ENCODE results near the gene SLC6A8.

Gene SLC6A8

GRCh38 chrX:153670748-153671588, 16.8 kb upstream of the SLC6A8 start (continued):
- TF ChIP-seq ZNF785 (tag by site-specific recombination; IDR thresholded peaks at IDR 0.05), result no peak
- TF ChIP-seq ZNF138 (tag by site-specific recombination; IDR thresholded peaks at IDR 0.05; ENCODE audit: borderline replicate concordance), result no peak
- TF ChIP-seq ZNF610 (tag by site-specific recombination; IDR thresholded peaks at IDR 0.05; ENCODE audit: borderline replicate concordance), result no peak

- no peaks in the 10 kb centered on the region for H3K36me3 ChIP-seq (ENCODE audit: control insufficient read depth in 2 of 2, insufficient read depth in 1 of 2, low read length in 2 of 2)
- no peak overlapping the region for H3K4me3 ChIP-seq (ENCODE audit: low read depth, low read length)
- CTCF ChIA-PET, result interaction anchor here (0.6 to 5.2 kb wide), 4 partner anchors 24 to 624 kb away, joined by 4 to 52 read pairs (median 8); no protein-coding TSS in a partner anchor
- H3K4me1 ChIP-seq (ENCODE audit: control insufficient read depth, insufficient read depth, low read length), result no peaks in the 10 kb centered on the region
- H3K9me3 ChIP-seq (ENCODE audit: control insufficient read depth, insufficient read depth, low read depth, low read length), result no peaks in the 10 kb centered on the region
- TF ChIP-seq ZNF830 (tag by site-specific recombination; IDR thresholded peaks at IDR 0.05; ENCODE audit: low read depth) (no peak), ZNF174 (tag by site-specific recombination; IDR thresholded peaks at IDR 0.05) (no peak), ZNF747 (tag by site-specific recombination; IDR thresholded peaks at IDR 0.05) (no peak), PATZ1 (tag by site-specific recombination; IDR thresholded peaks at IDR 0.05) (no peak), ZNF10 (tag by site-specific recombination; IDR thresholded peaks at IDR 0.05) (peak; percentile 54; the same call in 1 of the 2 replicates), ZNF175 (tag by site-specific recombination; IDR thresholded peaks at IDR 0.05) (no peak), ZNF629 (tag by site-specific recombination; IDR thresholded peaks at IDR 0.05) (no peak)
- TF ChIP-seq, protein P1, sequence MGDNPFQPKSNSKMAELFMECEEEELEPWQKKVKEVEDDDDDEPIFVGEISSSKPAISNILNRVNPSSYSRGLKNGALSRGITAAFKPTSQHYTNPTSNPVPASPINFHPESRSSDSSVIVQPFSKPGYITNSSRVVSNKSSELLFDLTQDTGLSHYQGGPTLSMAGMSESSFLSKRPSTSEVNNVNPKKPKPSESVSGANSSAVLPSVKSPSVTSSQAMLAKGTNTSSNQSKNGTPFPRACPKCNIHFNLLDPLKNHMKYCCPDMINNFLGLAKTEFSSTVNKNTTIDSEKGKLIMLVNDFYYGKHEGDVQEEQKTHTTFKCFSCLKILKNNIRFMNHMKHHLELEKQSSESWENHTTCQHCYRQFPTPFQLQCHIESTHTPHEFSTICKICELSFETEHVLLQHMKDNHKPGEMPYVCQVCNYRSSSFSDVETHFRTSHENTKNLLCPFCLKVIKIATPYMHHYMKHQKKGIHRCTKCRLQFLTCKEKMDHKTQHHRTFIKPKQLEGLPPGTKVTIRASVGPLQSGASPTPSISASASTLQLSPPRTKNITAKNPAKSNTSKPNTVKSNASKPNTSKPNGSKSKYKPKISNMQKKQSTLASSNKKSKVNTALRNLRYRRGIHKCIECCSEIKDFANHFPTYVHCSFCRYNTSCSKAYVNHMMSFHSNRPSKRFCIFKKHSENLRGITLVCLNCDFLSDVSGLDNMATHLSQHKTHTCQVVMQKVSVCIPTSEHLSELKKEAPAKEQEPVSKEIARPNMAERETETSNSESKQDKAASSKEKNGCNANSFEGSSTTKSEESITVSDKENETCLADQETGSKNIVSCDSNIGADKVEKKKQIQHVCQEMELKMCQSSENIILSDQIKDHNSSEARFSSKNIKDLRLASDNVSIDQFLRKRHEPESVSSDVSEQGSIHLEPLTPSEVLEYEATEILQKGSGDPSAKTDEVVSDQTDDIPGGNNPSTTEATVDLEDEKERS (tag by site-specific recombination; IDR thresholded peaks at IDR 0.05), result no peak
- POLR2A ChIA-PET, result no interaction called here
- no peak overlapping the region for H3K27ac ChIP-seq (ENCODE audit: extremely low read depth, low read depth, low read length)
Measured at GRCh38 chrX:153671589-153672530, 15.9 kb upstream of the SLC6A8 start.

- CTCF ChIA-PET, result interaction anchor here (0.8 kb wide), 1 partner anchor 623 kb away, joined by 6 read pairs; no protein-coding TSS in a partner anchor
- Histone ChIP-seq H3K36me3 (ENCODE audit: control insufficient read depth in 2 of 2, insufficient read depth in 1 of 2, low read length in 2 of 2) (no peaks in the 10 kb centered on the region), H3K27ac (ENCODE audit: extremely low read depth, low read depth, low read length) (no peak overlapping the region), H3K9me3 (ENCODE audit: control insufficient read depth, insufficient read depth, low read depth, low read length) (no peaks in the 10 kb centered on the region), H3K4me3 (ENCODE audit: low read depth, low read length) (no peak overlapping the region), H3K4me1 (ENCODE audit: control insufficient read depth, insufficient read depth, low read length) (no peaks in the 10 kb centered on the region)
- POLR2A ChIA-PET, result no interaction called here
- TF ChIP-seq ZNF473 (tag by site-specific recombination; IDR thresholded peaks at IDR 0.05), result no peak
- TF ChIP-seq, protein P2, sequence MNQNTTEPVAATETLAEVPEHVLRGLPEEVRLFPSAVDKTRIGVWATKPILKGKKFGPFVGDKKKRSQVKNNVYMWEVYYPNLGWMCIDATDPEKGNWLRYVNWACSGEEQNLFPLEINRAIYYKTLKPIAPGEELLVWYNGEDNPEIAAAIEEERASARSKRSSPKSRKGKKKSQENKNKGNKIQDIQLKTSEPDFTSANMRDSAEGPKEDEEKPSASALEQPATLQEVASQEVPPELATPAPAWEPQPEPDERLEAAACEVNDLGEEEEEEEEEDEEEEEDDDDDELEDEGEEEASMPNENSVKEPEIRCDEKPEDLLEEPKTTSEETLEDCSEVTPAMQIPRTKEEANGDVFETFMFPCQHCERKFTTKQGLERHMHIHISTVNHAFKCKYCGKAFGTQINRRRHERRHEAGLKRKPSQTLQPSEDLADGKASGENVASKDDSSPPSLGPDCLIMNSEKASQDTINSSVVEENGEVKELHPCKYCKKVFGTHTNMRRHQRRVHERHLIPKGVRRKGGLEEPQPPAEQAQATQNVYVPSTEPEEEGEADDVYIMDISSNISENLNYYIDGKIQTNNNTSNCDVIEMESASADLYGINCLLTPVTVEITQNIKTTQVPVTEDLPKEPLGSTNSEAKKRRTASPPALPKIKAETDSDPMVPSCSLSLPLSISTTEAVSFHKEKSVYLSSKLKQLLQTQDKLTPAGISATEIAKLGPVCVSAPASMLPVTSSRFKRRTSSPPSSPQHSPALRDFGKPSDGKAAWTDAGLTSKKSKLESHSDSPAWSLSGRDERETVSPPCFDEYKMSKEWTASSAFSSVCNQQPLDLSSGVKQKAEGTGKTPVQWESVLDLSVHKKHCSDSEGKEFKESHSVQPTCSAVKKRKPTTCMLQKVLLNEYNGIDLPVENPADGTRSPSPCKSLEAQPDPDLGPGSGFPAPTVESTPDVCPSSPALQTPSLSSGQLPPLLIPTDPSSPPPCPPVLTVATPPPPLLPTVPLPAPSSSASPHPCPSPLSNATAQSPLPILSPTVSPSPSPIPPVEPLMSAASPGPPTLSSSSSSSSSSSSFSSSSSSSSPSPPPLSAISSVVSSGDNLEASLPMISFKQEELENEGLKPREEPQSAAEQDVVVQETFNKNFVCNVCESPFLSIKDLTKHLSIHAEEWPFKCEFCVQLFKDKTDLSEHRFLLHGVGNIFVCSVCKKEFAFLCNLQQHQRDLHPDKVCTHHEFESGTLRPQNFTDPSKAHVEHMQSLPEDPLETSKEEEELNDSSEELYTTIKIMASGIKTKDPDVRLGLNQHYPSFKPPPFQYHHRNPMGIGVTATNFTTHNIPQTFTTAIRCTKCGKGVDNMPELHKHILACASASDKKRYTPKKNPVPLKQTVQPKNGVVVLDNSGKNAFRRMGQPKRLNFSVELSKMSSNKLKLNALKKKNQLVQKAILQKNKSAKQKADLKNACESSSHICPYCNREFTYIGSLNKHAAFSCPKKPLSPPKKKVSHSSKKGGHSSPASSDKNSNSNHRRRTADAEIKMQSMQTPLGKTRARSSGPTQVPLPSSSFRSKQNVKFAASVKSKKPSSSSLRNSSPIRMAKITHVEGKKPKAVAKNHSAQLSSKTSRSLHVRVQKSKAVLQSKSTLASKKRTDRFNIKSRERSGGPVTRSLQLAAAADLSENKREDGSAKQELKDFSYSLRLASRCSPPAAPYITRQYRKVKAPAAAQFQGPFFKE (tag by site-specific recombination; IDR thresholded peaks at IDR 0.05; ENCODE audit: borderline replicate concordance), result no peak
- 0 out of 2 replicates have a peak, but pooled peaks have one; percentile 42 for TF ChIP-seq SALL2 (tag by site-specific recombination; IDR thresholded peaks at IDR 0.05; ENCODE audit: borderline replicate concordance)
- TF ChIP-seq, protein P3, sequence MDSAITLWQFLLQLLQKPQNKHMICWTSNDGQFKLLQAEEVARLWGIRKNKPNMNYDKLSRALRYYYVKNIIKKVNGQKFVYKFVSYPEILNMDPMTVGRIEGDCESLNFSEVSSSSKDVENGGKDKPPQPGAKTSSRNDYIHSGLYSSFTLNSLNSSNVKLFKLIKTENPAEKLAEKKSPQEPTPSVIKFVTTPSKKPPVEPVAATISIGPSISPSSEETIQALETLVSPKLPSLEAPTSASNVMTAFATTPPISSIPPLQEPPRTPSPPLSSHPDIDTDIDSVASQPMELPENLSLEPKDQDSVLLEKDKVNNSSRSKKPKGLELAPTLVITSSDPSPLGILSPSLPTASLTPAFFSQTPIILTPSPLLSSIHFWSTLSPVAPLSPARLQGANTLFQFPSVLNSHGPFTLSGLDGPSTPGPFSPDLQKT (IDR thresholded peaks at IDR 0.05; ENCODE audit: borderline replicate concordance, low read depth, low read length), result no peak
Measured at GRCh38 chrX:153672531-153673427, 14.9 kb upstream of the SLC6A8 start.
